Measurements from ENCODE around the gene PDE6C. TPM values are rescaled to one million over a fixed set of nuclear protein-coding genes. Genes with fewer than 3 reads are reported as not detected.

PDE6C gene
- total and polyA plus RNA-seq, 2 of the 8 experiments (the other 6 are each of a cell fraction or from before 2014, with no cell fraction given), result not detected

DNA sequence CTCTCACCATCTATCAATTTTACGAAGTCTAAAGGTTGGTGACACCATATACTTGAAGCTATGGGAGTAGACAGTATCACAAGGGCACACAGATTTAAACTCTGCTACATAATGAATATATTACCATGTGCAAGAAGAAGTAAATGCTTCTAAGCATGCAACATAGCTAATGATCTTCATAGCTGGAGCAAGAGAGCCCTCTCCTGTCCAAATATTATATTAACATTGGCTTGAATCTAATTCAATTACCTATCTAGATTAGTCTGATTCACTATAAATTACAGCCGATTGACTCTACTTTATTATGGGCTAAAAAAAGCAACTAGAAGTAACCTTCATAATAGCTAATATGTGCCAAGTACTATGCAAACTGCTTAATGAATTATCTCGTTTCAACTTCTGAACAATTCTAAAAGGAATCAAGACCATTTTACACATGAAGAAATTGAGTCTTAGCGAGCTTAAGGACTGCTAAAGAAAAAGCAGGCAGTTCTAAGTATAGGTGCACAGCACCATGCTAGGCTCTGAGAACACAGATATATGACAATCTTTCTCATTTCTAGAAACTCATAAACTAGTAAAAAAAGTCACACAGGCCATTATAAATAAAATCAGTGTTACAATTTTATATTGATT, 68.2 kb downstream of the PDE6C start:
- Histone ChIP-seq H3K4me1 (replicated peaks in 1 of 4; ENCODE audit: control insufficient read depth in 3 of 4, insufficient read depth in 4 of 4, low read length in 3 of 4) (no peaks in the 10 kb centered on the region), H3K4me2 (ENCODE audit: insufficient read depth in 1 of 2, low read depth in 2 of 2, low read length in 2 of 2) (no peak overlapping the region), H4K5ac (ENCODE audit: insufficient read length, low read depth, low read length) (no peak overlapping the region), H3K9ac (replicated peaks in 1 of 4; ENCODE audit: extremely low read depth in 1 of 4, low read depth in 3 of 4, low read length in 3 of 4) (no peak overlapping the region), H4K91ac (replicated peaks; ENCODE audit: insufficient read length, low read length) (no peak overlapping the region), H2BK120ac (replicated peaks; ENCODE audit: low read depth, low read length) (no peak overlapping the region), H2BK20ac (ENCODE audit: low read length) (no peak overlapping the region), H2AK5ac (ENCODE audit: low read depth, low read length) (no peak overlapping the region), H3K79me2 (ENCODE audit: control insufficient read depth in 1 of 2, insufficient read depth in 2 of 2, low read length in 2 of 2) (no peaks in the 10 kb centered on the region), H3K56ac (replicated peaks; ENCODE audit: insufficient read length, low read depth, low read length) (no peak overlapping the region), H4K8ac (ENCODE audit: extremely low read depth, insufficient read depth, low read length) (no peak overlapping the region), H3K4ac (replicated peaks; ENCODE audit: insufficient read length, low read depth, low read length) (no peak overlapping the region), H3K36me3 (ENCODE audit: control insufficient read depth in 2 of 4, insufficient read depth in 4 of 4, low read length in 3 of 4) (peaks cover 0 to 39% (median 5%) of the 10 kb centered on the region in 4 experiments; a peak in 3 of 8 replicates), H3K27ac (ENCODE audit: low read depth, low read length) (no peak overlapping the region), H2BK15ac (ENCODE audit: low read length) (no peak overlapping the region), H3K9me3 (ENCODE audit: insufficient read depth in 2 of 2, low read depth in 1 of 2, low read length in 1 of 2) (no peaks in the 10 kb centered on the region), H4K20me1 (replicated peaks in 1 of 2; ENCODE audit: control insufficient read depth in 1 of 2, insufficient read depth in 2 of 2, low read length in 2 of 2) (no peaks in the 10 kb centered on the region), H3K23ac (ENCODE audit: insufficient read length) (no peak overlapping the region), H2BK12ac (ENCODE audit: low read depth, low read length) (no peak overlapping the region), H3K4me3 (ENCODE audit: extremely low read depth in 1 of 4, insufficient read depth in 2 of 4, low read depth in 3 of 4, low read length in 4 of 4) (no peak overlapping the region), H2BK5ac (ENCODE audit: low read depth, low read length) (no peak overlapping the region), H2AFZ (ENCODE audit: low read length) (no peak overlapping the region), H3K79me1 (ENCODE audit: low read depth, low read length) (no peaks in the 10 kb centered on the region), H3K23me2 (ENCODE audit: low read depth, low read length) (no peaks in the 10 kb centered on the region), H3K27me3 (replicated peaks in 1 of 4; ENCODE audit: control insufficient read depth in 3 of 4, extremely low read depth in 1 of 4, insufficient read depth in 3 of 4, low read length in 3 of 4) (no peaks in the 10 kb centered on the region), H3K18ac (ENCODE audit: extremely low read depth, low read length) (no peak overlapping the region), H3K14ac (ENCODE audit: insufficient read length) (no peak overlapping the region)
- DNase-seq (ENCODE audit: low read depth in 1 of 2, low spot score in 2 of 2) (no peak), FAIRE-seq (no peak)
- POLR2A ChIA-PET (ENCODE audit: partially characterized antibody), result interaction anchor here (0.5 kb wide), 1 partner anchor 162 kb away, joined by 3 read pairs; no protein-coding TSS in a partner anchor
- TF ChIP-seq, protein P1, sequence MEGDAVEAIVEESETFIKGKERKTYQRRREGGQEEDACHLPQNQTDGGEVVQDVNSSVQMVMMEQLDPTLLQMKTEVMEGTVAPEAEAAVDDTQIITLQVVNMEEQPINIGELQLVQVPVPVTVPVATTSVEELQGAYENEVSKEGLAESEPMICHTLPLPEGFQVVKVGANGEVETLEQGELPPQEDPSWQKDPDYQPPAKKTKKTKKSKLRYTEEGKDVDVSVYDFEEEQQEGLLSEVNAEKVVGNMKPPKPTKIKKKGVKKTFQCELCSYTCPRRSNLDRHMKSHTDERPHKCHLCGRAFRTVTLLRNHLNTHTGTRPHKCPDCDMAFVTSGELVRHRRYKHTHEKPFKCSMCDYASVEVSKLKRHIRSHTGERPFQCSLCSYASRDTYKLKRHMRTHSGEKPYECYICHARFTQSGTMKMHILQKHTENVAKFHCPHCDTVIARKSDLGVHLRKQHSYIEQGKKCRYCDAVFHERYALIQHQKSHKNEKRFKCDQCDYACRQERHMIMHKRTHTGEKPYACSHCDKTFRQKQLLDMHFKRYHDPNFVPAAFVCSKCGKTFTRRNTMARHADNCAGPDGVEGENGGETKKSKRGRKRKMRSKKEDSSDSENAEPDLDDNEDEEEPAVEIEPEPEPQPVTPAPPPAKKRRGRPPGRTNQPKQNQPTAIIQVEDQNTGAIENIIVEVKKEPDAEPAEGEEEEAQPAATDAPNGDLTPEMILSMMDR (IDR thresholded peaks at IDR 0.05; ENCODE audit: control extremely low read depth in 1 of 3, insufficient read depth in 1 of 3, low read depth in 1 of 3, low read length in 3 of 3), result no peak; a peak in 1 of 4 replicates
- TF ChIP-seq YY1 (IDR thresholded peaks at IDR 0.05; ENCODE audit: low read depth, low read length) (no peak), SIN3A (conservative IDR thresholded peaks at IDR 0.05 in 1 of 2, IDR thresholded peaks at IDR 0.05 in 1 of 2; ENCODE audit: low read depth in 1 of 2, low read length in 2 of 2) (no peak), RAD21 (IDR thresholded peaks at IDR 0.05 in 1 of 2, conservative IDR thresholded peaks at IDR 0.05 in 1 of 2; ENCODE audit: low read depth in 2 of 2, low read length in 2 of 2) (peak; percentile 58 to 66)
- WGBS, 2 experiments (ENCODE audit: extremely low coverage in 1 of 2, insufficient coverage in 1 of 2, insufficient read length in 1 of 2, insufficient replicate concordance in 2 of 2, low coverage in 1 of 2, low lambda C conversion rate in 2 of 2, missing lambda C conversion rate in 1 of 2), result 84% methylated on average over 4 of the region's 4 CpGs; no CpG with 5 or more reads in 1 of the 2 experiments
- CTCF ChIA-PET (ENCODE audit: partially characterized antibody), result interaction anchor here (0.6 to 3.9 kb wide), 11 partner anchors 27 to 304 kb away, joined by 3 to 37 read pairs (median 4); no protein-coding TSS in a partner anchor

All from H1 (cell line).